GM04504 (cell line): Measurements from ENCODE around the gene WDR12.
"Not testable (repeated sequence)": the region's sequence is repeated elsewhere in the genome, so short reads cannot be mapped to it uniquely, and the experiment has no call there.

Experiments
- DNase-seq: peaks from one replicate; pipeline ENCODE4 v3.0.0-alpha.2; 2012; ENCODE audit warnings: low read depth

The WDR12 gene

GRCh38 chr2:202883987-202884675 is 27.3 kb downstream of the WDR12 start:
- DNase-seq, result no peak

GRCh38 chr2:202881570-202881969 is 29.9 kb downstream of the WDR12 start:
- DNase-seq, result no peak

GRCh38 chr2:202877699-202878098 is 33.8 kb downstream of the WDR12 start:
- no peak for DNase-seq

- peak; percentile 45 for DNase-seq
These were observed 40.0 kb downstream of the WDR12 start, which contains the start of gene ICA1L for GRCh38 chr2:202871300-202872141. Gene ICA1L (minus strand): TSS chr2:202871766. CDS start chr2:202829009, 42,757 bp downstream.

GRCh38 chr2:202870431-202871299 is 40.8 kb downstream of the WDR12 start:
- DNase-seq, result peak; percentile 12

GRCh38 chr2:202861987-202862386 is 49.5 kb downstream of the WDR12 start:
- no peak for DNase-seq

- no peak for DNase-seq
These were observed 52.9 kb downstream of the WDR12 start for GRCh38 chr2:202858601-202859000.

GRCh38 chr2:202849343-202849742 is 62.1 kb downstream of the WDR12 start:
- DNase-seq, result not testable (repeated sequence)

GRCh38 chr2:202848813-202849212 is 62.7 kb downstream of the WDR12 start:
- DNase-seq, result no peak

GRCh38 chr2:202847693-202848524 is 63.6 kb downstream of the WDR12 start:
- DNase-seq, result no peak

- no peak for DNase-seq
These were observed 66.8 kb downstream of the WDR12 start for GRCh38 chr2:202844656-202845055.

- DNase-seq, result no peak
These were observed 68.8 kb downstream of the WDR12 start for GRCh38 chr2:202842690-202843089.

- DNase-seq, result no peak
These were observed 70.2 kb downstream of the WDR12 start for GRCh38 chr2:202841090-202841867.

GRCh38 chr2:202831242-202832220 is 79.9 kb downstream of the WDR12 start:
- peak; percentile 26 for DNase-seq

- no peak for DNase-seq
These were observed 86.6 kb downstream of the WDR12 start for GRCh38 chr2:202824901-202825300.
